ENCODE measurements around the gene DOCK4.

DNA sequence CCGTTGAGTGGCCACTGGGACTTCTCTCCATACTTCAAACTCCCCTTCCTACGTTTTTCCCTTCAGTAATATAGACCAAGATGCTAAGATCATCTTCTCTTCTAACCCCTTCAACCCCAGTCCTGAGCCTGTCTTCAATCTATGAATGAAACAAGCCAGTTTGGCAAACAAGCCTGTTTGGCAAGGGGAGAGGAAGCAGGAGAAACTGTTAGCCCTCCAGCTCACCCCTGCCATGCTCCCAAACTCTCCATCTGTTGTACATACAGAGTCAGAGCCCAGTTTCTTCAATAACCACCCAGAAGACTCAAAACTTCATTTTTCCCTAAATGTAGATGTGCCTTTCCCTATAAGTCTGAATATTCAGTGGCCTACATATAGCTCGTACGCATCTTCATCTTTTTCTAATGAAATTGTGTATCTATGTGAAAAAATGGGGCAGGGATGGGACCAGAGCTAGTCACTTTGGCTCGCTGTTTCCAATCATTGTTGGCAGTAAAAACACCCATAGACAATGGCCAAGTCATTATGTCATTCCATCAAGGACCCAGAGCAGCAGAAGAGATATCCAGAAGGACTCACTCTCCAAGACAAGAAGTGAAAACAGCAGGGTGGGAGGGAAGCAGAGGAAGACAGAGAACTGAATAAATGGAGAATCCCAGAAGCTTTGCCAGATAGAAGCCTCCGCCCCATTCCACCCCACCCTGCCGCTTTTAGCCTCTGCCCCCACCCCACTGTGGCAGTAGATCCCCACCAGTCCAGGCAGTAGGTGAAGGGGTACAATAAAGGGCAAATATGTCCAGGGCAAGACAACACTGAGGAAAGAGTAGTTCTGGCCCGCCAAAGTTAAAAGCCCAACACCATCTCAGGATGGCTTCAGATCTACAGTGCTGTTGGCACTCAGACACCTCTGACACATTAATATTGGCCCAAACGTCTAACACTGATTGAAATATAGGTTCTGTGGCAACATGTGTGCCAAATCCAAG, 87.3 kb downstream of the DOCK4 start:
- TF ChIP-seq, protein P1, sequence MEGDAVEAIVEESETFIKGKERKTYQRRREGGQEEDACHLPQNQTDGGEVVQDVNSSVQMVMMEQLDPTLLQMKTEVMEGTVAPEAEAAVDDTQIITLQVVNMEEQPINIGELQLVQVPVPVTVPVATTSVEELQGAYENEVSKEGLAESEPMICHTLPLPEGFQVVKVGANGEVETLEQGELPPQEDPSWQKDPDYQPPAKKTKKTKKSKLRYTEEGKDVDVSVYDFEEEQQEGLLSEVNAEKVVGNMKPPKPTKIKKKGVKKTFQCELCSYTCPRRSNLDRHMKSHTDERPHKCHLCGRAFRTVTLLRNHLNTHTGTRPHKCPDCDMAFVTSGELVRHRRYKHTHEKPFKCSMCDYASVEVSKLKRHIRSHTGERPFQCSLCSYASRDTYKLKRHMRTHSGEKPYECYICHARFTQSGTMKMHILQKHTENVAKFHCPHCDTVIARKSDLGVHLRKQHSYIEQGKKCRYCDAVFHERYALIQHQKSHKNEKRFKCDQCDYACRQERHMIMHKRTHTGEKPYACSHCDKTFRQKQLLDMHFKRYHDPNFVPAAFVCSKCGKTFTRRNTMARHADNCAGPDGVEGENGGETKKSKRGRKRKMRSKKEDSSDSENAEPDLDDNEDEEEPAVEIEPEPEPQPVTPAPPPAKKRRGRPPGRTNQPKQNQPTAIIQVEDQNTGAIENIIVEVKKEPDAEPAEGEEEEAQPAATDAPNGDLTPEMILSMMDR (conservative IDR thresholded peaks at IDR 0.05; ENCODE audit: low read length), result no peak
- TF ChIP-seq EZH2phosphoT487 (IDR thresholded peaks at IDR 0.05; ENCODE audit: borderline replicate concordance), result no peak
